ENCODE measurements around the gene THADA. TPM values are rescaled to one million over a fixed set of nuclear protein-coding genes. Genes with fewer than 3 reads are reported as not detected.

THADA gene
- polyA plus RNA-seq, 1 donor (not counting 4 experiments of a cell fraction or from before 2014, with no cell fraction given) = 22.6 TPM

DNA sequence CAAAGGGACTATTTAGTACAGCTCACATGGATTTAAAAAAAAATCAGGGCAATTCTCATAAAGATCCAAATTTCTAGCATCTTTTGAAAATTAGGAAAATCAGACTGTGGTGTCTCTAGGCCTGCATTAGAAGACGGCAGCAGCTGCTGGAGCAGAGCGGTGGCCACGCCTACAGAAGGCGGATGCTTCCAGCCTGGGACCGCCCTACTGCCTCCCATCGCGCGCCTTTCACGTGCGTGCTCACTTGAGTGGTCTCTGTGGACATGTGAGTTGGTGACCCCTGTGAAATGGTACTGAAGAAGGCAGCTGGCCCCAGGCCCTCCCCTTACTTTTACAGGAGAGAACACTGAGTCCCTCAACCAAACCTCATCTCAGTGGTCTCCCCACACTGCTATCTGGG, 354.3 kb downstream of the THADA start:
- dilution Hi-C loops (cut with MboI; ENCODE audit: extremely low pct_ligation_motif_present, low sequenced_read_pairs) = no loop called here
- Histone ChIP-seq H2AFZ (ENCODE audit: control insufficient read depth, low read length) (no peak overlapping the region), H3K9ac (ENCODE audit: control insufficient read depth, extremely low read depth, insufficient read depth, low read length) (no peak overlapping the region), H3K4me3 (ENCODE audit: control insufficient read depth in 2 of 3, extremely low read depth in 1 of 3, insufficient read depth in 2 of 3, low read depth in 1 of 3, low read length in 3 of 3) (no peak overlapping the region), H3K27ac (ENCODE audit: control insufficient read depth, insufficient read depth, low read length) (no peak overlapping the region), H3K27me3 (ENCODE audit: control insufficient read depth, extremely low read depth, insufficient read depth, low read length) (no peaks in the 10 kb centered on the region), H3K9me3 (ENCODE audit: control insufficient read depth, low read depth, low read length) (no peaks in the 10 kb centered on the region), H4K20me1 (ENCODE audit: control insufficient read depth, extremely low read depth, insufficient read depth, low read length) (no peaks in the 10 kb centered on the region), H3K79me2 (ENCODE audit: control insufficient read depth, insufficient read depth, low read length) (no peaks in the 10 kb centered on the region), H3K4me1 (ENCODE audit: control insufficient read depth, extremely low read depth, insufficient read depth, low read length) (no peaks in the 10 kb centered on the region), H3K9me1 (ENCODE audit: control insufficient read depth, extremely low read depth, insufficient read depth, low read length) (no peaks in the 10 kb centered on the region), H3K36me3 (ENCODE audit: control insufficient read depth in 2 of 2, extremely low read depth in 1 of 2, insufficient read depth in 2 of 2, low read length in 2 of 2) (peaks cover 0 to 7% of the 10 kb centered on the region in 2 experiments), H3K4me2 (ENCODE audit: control insufficient read depth, extremely low read depth, insufficient read depth, low read depth, low read length) (no peak overlapping the region)
- DNase-seq (ENCODE audit: low read depth, low spot score) (no peak), FAIRE-seq (no peak)
- no peak for TF ChIP-seq EZH2 (IDR thresholded peaks at IDR 0.05; ENCODE audit: low read length)
- TF ChIP-seq, protein P1, sequence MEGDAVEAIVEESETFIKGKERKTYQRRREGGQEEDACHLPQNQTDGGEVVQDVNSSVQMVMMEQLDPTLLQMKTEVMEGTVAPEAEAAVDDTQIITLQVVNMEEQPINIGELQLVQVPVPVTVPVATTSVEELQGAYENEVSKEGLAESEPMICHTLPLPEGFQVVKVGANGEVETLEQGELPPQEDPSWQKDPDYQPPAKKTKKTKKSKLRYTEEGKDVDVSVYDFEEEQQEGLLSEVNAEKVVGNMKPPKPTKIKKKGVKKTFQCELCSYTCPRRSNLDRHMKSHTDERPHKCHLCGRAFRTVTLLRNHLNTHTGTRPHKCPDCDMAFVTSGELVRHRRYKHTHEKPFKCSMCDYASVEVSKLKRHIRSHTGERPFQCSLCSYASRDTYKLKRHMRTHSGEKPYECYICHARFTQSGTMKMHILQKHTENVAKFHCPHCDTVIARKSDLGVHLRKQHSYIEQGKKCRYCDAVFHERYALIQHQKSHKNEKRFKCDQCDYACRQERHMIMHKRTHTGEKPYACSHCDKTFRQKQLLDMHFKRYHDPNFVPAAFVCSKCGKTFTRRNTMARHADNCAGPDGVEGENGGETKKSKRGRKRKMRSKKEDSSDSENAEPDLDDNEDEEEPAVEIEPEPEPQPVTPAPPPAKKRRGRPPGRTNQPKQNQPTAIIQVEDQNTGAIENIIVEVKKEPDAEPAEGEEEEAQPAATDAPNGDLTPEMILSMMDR (optimal IDR thresholded peaks at IDR 0.05 in 1 of 3, IDR thresholded peaks at IDR 0.05 in 1 of 3, conservative IDR thresholded peaks at IDR 0.05 in 1 of 3; ENCODE audit: extremely low read depth in 1 of 3, insufficient read depth in 2 of 3, low read length in 3 of 3) = no peak

GRCh38 chr2:43240766-43241150, 355.1 kb downstream of the THADA start:
- no peak overlapping the region for H2AFZ ChIP-seq (ENCODE audit: control insufficient read depth, low read length)
- H3K79me2 ChIP-seq (ENCODE audit: control insufficient read depth, insufficient read depth, low read length) = no peaks in the 10 kb centered on the region
- no peak overlapping the region for H3K9ac ChIP-seq (ENCODE audit: control insufficient read depth, extremely low read depth, insufficient read depth, low read length)
- TF ChIP-seq EZH2 (IDR thresholded peaks at IDR 0.05; ENCODE audit: low read length) = no peak
- TF ChIP-seq, protein P1 (optimal IDR thresholded peaks at IDR 0.05 in 1 of 3, IDR thresholded peaks at IDR 0.05 in 1 of 3, conservative IDR thresholded peaks at IDR 0.05 in 1 of 3; ENCODE audit: extremely low read depth in 1 of 3, insufficient read depth in 2 of 3, low read length in 3 of 3) = no peak
- no peak overlapping the region for H3K27ac ChIP-seq (ENCODE audit: control insufficient read depth, insufficient read depth, low read length)
- H3K4me1 ChIP-seq (ENCODE audit: control insufficient read depth, extremely low read depth, insufficient read depth, low read length) = no peaks in the 10 kb centered on the region
- dilution Hi-C loops (cut with MboI; ENCODE audit: extremely low pct_ligation_motif_present, low sequenced_read_pairs) = no loop called here
- H3K9me3 ChIP-seq (ENCODE audit: control insufficient read depth, low read depth, low read length) = no peaks in the 10 kb centered on the region
- FAIRE-seq = no peak
- H3K4me2 ChIP-seq (ENCODE audit: control insufficient read depth, extremely low read depth, insufficient read depth, low read depth, low read length) = no peak overlapping the region
- H3K9me1 ChIP-seq (ENCODE audit: control insufficient read depth, extremely low read depth, insufficient read depth, low read length) = no peaks in the 10 kb centered on the region
- H4K20me1 ChIP-seq (ENCODE audit: control insufficient read depth, extremely low read depth, insufficient read depth, low read length) = no peaks in the 10 kb centered on the region
- no peaks in the 10 kb centered on the region for H3K27me3 ChIP-seq (ENCODE audit: control insufficient read depth, extremely low read depth, insufficient read depth, low read length)
- peaks cover 0 to 7% of the 10 kb centered on the region in 2 experiments for H3K36me3 ChIP-seq (ENCODE audit: control insufficient read depth in 2 of 2, extremely low read depth in 1 of 2, insufficient read depth in 2 of 2, low read length in 2 of 2)
- no peak overlapping the region for H3K4me3 ChIP-seq (ENCODE audit: control insufficient read depth in 2 of 3, extremely low read depth in 1 of 3, insufficient read depth in 2 of 3, low read depth in 1 of 3, low read length in 3 of 3)
- DNase-seq (ENCODE audit: low read depth, low spot score) = no peak

Data from keratinocyte (primary cell).